Endothelial cell (in vitro differentiated cells): ENCODE data around the gene EPO. TPM values are rescaled to one million over a fixed set of nuclear protein-coding genes. Genes with fewer than 3 reads are reported as not detected.

Source experiments
- DNase-seq: peaks from one replicate; pipeline ENCODE4 v3.0.0; 2021; ENCODE audit warnings: low spot score
- H3K27ac Mint-ChIP-seq: one replicate; pipeline ENCODE4 v1.8.0; 2021; ENCODE audit warnings: mixed read lengths, inconsistent platforms; ENCODE audit not compliant: unreplicated experiment
- H3K27me3 Mint-ChIP-seq: one replicate; pipeline ENCODE4 v1.8.0; 2021; ENCODE audit warnings: mild to moderate bottlenecking, moderate library complexity, mixed read lengths, inconsistent platforms; ENCODE audit not compliant: unreplicated experiment
- H3K36me3 Mint-ChIP-seq: one replicate; pipeline ENCODE4 v1.8.0; 2021; ENCODE audit warnings: mild to moderate bottlenecking, low read depth, mixed read lengths, inconsistent platforms; ENCODE audit not compliant: unreplicated experiment
- H3K4me1 Mint-ChIP-seq: one replicate; pipeline ENCODE4 v1.8.0; 2021; ENCODE audit warnings: mild to moderate bottlenecking, mixed read lengths, inconsistent platforms; ENCODE audit not compliant: unreplicated experiment
- H3K4me3 Mint-ChIP-seq: one replicate; pipeline ENCODE4 v1.8.0; 2021; ENCODE audit warnings: mild to moderate bottlenecking, mixed read lengths, inconsistent platforms; ENCODE audit not compliant: unreplicated experiment
- H3K9me3 Mint-ChIP-seq: one replicate; pipeline ENCODE4 v1.8.0; 2021; ENCODE audit warnings: mixed read lengths, inconsistent platforms; ENCODE audit not compliant: unreplicated experiment
- total RNA-seq: library from RNA; stranded (reverse); fragmentation: NEBNext Ultra II Directional; extraction: Animal tissue kit (Norgen Biotek cat#: 25700); gene quantifications from one replicate; pipeline ENCODE4 v1.2.1, GENCODE V29; 2021; ENCODE audit not compliant: unreplicated experiment
- TF ChIP-seq, protein P1 (sequence below): fragments of 200-600 bp; sonication (generic); IDR thresholded peaks from one replicate; pipeline ENCODE4 v1.5.0; 2021; ENCODE audit warnings: antibody characterized with exemption; ENCODE audit not compliant: unreplicated experiment

The EPO gene
- total RNA-seq, 1 donor from 2014 or later = 0.33 TPM

- Mint-ChIP-seq H3K4me1 (peaks cover 17% of the 10 kb centered on the region), H3K4me3 (peak overlapping the region; percentile 56), H3K27me3 (peaks cover 11% of the 10 kb centered on the region), H3K9me3 (no peaks in the 10 kb centered on the region), H3K27ac (peak overlapping the region; percentile 36), H3K36me3 (peaks cover 22% of the 10 kb centered on the region)
- TF ChIP-seq, protein P1, sequence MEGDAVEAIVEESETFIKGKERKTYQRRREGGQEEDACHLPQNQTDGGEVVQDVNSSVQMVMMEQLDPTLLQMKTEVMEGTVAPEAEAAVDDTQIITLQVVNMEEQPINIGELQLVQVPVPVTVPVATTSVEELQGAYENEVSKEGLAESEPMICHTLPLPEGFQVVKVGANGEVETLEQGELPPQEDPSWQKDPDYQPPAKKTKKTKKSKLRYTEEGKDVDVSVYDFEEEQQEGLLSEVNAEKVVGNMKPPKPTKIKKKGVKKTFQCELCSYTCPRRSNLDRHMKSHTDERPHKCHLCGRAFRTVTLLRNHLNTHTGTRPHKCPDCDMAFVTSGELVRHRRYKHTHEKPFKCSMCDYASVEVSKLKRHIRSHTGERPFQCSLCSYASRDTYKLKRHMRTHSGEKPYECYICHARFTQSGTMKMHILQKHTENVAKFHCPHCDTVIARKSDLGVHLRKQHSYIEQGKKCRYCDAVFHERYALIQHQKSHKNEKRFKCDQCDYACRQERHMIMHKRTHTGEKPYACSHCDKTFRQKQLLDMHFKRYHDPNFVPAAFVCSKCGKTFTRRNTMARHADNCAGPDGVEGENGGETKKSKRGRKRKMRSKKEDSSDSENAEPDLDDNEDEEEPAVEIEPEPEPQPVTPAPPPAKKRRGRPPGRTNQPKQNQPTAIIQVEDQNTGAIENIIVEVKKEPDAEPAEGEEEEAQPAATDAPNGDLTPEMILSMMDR = no peak
- no peak for DNase-seq
Observed at GRCh38 chr7:100689230-100690135, 30.8 kb upstream of the EPO start.

DNA sequence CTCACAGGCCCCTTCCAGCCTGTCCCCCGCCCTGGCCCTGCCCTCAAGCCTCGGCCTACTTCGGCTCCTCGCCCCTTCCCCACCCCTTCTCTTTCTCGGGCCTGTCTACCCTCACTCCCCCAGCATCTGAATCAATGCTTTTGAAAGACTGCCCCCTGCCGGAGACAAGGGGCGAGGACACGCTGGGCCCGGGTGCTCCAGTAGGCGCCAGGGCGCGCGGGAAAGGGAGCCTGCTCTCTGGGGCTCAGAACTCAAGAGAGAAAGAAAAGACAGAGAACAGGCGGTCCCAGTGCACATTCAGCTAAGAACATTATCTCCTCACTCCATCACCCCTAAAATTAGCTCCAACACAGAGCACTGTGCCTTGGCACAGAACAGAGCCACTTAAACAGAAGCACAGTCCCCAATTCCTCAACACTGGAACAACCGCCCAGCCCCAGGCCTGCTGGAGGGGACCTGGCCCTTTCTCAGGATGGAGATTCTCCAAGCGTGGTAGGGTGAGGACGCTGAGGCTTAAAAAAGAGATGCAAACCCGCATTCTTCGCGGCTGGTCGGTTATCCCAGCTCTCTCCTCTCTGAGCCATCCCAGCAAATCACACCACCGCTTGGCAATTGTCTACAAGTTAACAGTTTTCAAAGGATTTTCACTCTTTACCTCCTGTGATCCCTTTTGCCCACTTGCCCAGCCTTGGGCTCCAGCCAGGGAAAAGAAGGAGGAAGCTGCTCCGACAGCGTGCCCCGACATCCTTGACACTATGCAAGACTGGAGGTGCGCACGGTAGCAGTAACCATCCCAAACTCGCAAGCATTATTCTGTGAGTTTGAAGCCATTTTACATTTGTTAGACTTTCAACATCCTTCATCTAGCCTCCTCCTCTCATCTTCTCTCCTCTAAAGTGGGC, 28.3 kb upstream of the EPO start:
- DNase-seq = peak; percentile 85
- Mint-ChIP-seq H3K4me1 (peaks cover 20% of the 10 kb centered on the region), H3K9me3 (no peaks in the 10 kb centered on the region), H3K36me3 (peaks cover 21% of the 10 kb centered on the region), H3K27ac (no peak overlapping the region), H3K27me3 (peaks cover 15% of the 10 kb centered on the region), H3K4me3 (peak overlapping the region; percentile 97)
- TF ChIP-seq, protein P1 = peak; percentile 88

DNA sequence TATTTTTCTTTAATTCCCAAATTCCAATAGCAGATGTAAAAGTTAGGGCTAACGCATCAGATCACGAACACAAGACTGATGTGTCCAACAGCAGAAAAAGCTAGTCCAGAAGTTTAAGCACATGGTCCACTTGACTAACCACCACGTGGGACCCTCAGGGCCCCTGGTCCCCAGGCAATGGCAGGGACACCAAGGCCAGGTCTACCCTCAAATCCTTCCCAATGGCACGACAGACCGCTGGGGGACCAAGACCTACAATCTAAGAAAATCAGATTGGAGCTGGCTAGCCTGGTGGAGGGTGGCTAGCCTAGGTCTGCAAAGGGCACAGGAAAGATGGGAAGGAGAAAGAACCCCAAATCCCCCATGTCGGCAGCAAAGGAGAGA, 27.7 kb upstream of the EPO start:
- H3K4me3 Mint-ChIP-seq = peak overlapping the region; percentile 97
- no peaks in the 10 kb centered on the region for H3K9me3 Mint-ChIP-seq
- TF ChIP-seq, protein P1 = no peak
- no peak for DNase-seq
- H3K4me1 Mint-ChIP-seq = peaks cover 20% of the 10 kb centered on the region
- H3K27ac Mint-ChIP-seq = peak overlapping the region; percentile 88
- H3K36me3 Mint-ChIP-seq = peaks cover 21% of the 10 kb centered on the region
- H3K27me3 Mint-ChIP-seq = peaks cover 15% of the 10 kb centered on the region

GRCh38 chr7:100693312-100694097, 26.8 kb upstream of the EPO start:
- Mint-ChIP-seq H3K9me3 (no peaks in the 10 kb centered on the region), H3K27me3 (peaks cover 15% of the 10 kb centered on the region), H3K36me3 (peaks cover 17% of the 10 kb centered on the region), H3K4me3 (peak overlapping the region; percentile 97), H3K4me1 (peaks cover 20% of the 10 kb centered on the region), H3K27ac (peak overlapping the region; percentile 88)
- peak; percentile 50 for DNase-seq
- TF ChIP-seq, protein P1 = no peak
